Neural cell (in vitro differentiated cells): ENCODE data around the gene TXNIP. TPM values are rescaled to one million over a fixed set of nuclear protein-coding genes. Genes with fewer than 3 reads are reported as not detected.

ENCODE experiments used
- H2AFZ ChIP-seq: fragments of 200-600, 300-800 bp; sonication (generic), shearing (Covaris generic); 2 replicates; pipeline ENCODE4 v1.6.0; 2014; ENCODE audit warnings: low read depth, mild to moderate bottlenecking, antibody characterized with exemption, low read length, moderate library complexity
- H3F3A ChIP-seq: fragments of 200-600 bp; shearing (Covaris generic); 2 replicates; pipeline ENCODE4 v1.6.1; 2016; ENCODE audit warnings: mild to moderate bottlenecking, moderate library complexity, mixed read lengths, antibody characterized with exemption, low read length; ENCODE audit not compliant: insufficient read depth, poor library complexity, severe bottlenecking
- H3K27ac ChIP-seq: fragments of 200-600, 300-800 bp; sonication (generic), shearing (Covaris generic); 2 replicates; pipeline ENCODE4 v1.5.1; 2014; ENCODE audit warnings: mild to moderate bottlenecking, low read length, moderate library complexity
- H3K27me3 ChIP-seq: fragments of 300-800, 200-600 bp; sonication (generic), shearing (Covaris generic); 2 replicates; pipeline ENCODE4 v1.6.0; 2014; ENCODE audit warnings: mild to moderate bottlenecking, low read depth, low read length, moderate library complexity; ENCODE audit not compliant: insufficient read depth
- H3K36me3 ChIP-seq: fragments of 300-800, 200-600 bp; sonication (generic), shearing (Covaris generic); 2 replicates; pipeline ENCODE4 v1.5.1; 2014; ENCODE audit warnings: mild to moderate bottlenecking, antibody characterized with exemption, low read length, moderate library complexity; ENCODE audit not compliant: insufficient read depth
- H3K4me2 ChIP-seq: fragments of 300-800, 200-600 bp; sonication (generic), shearing (Covaris generic); 2 replicates; pipeline ENCODE4 v1.6.0; 2014; ENCODE audit warnings: mild to moderate bottlenecking, low read length
- H3K4me3 ChIP-seq: fragments of 300-800, 200-600 bp; sonication (generic), shearing (Covaris generic); 2 replicates; pipeline ENCODE4 v1.5.1; 2014; ENCODE audit warnings: mild to moderate bottlenecking, low read length, moderate library complexity
- H3K79me2 ChIP-seq: fragments of 200-600 bp; shearing (Covaris generic); replicated peaks from 2 replicates; pipeline ENCODE4 v1.6.0; 2014; ENCODE audit warnings: mild to moderate bottlenecking, low read length, moderate library complexity; ENCODE audit not compliant: insufficient read depth
- H3K9ac ChIP-seq: fragments of 300-800, 200-600 bp; sonication (generic), shearing (Covaris generic); 2 replicates; pipeline ENCODE4 v1.6.1; 2016; ENCODE audit warnings: mild to moderate bottlenecking, low read length, mixed read lengths
- H3K9me2 ChIP-seq: fragments of 200-600 bp; shearing (Covaris generic); 2 replicates; pipeline ENCODE4 v1.6.1; 2016; ENCODE audit warnings: mild to moderate bottlenecking, low read length, mixed read lengths; ENCODE audit not compliant: insufficient read depth
- H3K9me3 ChIP-seq: fragments of 200-600, 300-800 bp; sonication (generic), shearing (Covaris generic); 2 replicates; pipeline ENCODE4 v1.6.1; 2016; ENCODE audit warnings: mild to moderate bottlenecking, mixed run types, low read length, moderate library complexity, mixed read lengths
- H4K20me1 ChIP-seq: fragments of 200-600 bp; shearing (Covaris generic); 2 replicates; pipeline ENCODE4 v1.6.1; 2016; ENCODE audit warnings: mild to moderate bottlenecking, mixed run types; ENCODE audit not compliant: insufficient read depth
- CTCF ChIP-seq: fragments of 450-650 bp; IDR thresholded peaks from 2 replicates; pipeline ENCODE4 v1.5.1; 2014; ENCODE audit warnings: antibody characterized with exemption, mild to moderate bottlenecking, moderate library complexity; ENCODE audit not compliant: poor library complexity, severe bottlenecking
- EP300 ChIP-seq: fragments of 450-650 bp; conservative IDR thresholded peaks from 2 replicates; pipeline ENCODE4 v1.6.1; 2014; ENCODE audit warnings: antibody characterized with exemption, mild to moderate bottlenecking, moderate library complexity; ENCODE audit not compliant: poor library complexity, severe bottlenecking
- EZH2 ChIP-seq: fragments of 200-600, 300-800 bp; shearing (Covaris generic), sonication (generic); IDR thresholded peaks from 2 replicates; pipeline ENCODE4 v1.6.1; 2014; ENCODE audit warnings: antibody characterized with exemption, low read length, borderline replicate concordance, mild to moderate bottlenecking; ENCODE audit not compliant: insufficient read depth, poor library complexity, severe bottlenecking
- MXI1 ChIP-seq: fragments of 450-650 bp; conservative IDR thresholded peaks from 2 replicates; pipeline ENCODE4 v1.6.1; 2014; ENCODE audit warnings: antibody characterized with exemption, mild to moderate bottlenecking; ENCODE audit not compliant: poor library complexity, severe bottlenecking
- POLR2AphosphoS5 ChIP-seq: IDR thresholded peaks from 2 replicates; pipeline ENCODE4 v1.6.1; 2012
- RAD21 ChIP-seq: fragments of 450-650 bp; conservative IDR thresholded peaks from 2 replicates; pipeline ENCODE4 v1.6.1; 2014; ENCODE audit warnings: antibody characterized with exemption, mild to moderate bottlenecking, moderate library complexity
- REST ChIP-seq: IDR thresholded peaks from 2 replicates; pipeline ENCODE4 v1.6.1; 2012; ENCODE audit warnings: borderline replicate concordance
- SMC3 ChIP-seq: fragments of 450-650 bp; conservative IDR thresholded peaks from 2 replicates; pipeline ENCODE4 v1.6.1; 2014; ENCODE audit warnings: antibody characterized with exemption, mild to moderate bottlenecking, moderate library complexity; ENCODE audit not compliant: poor library complexity
- TAF1 ChIP-seq: IDR thresholded peaks from 2 replicates; pipeline ENCODE4 v1.6.1; 2012; ENCODE audit warnings: low read depth
- polyA plus RNA-seq: library from polyadenylated mRNA; depleted of rRNA; stranded (reverse); fragments of >200 nt; gene quantifications from 2 replicates; pipeline ENCODE4 v1.2.3, GENCODE V29; 2014

The TXNIP gene
- polyA plus RNA-seq, 1 donor from 2014 or later, result 140 TPM

- H4K20me1 ChIP-seq, result no peaks in the 10 kb centered on the region
- no peak overlapping the region for H3K27ac ChIP-seq
- H3F3A ChIP-seq, result peaks cover 9% of the 10 kb centered on the region
- H3K4me3 ChIP-seq, result peak overlapping the region; percentile 83
- no peak overlapping the region for H2AFZ ChIP-seq
- peak overlapping the region; percentile 25 for H3K9ac ChIP-seq
- no peaks in the 10 kb centered on the region for H3K9me3 ChIP-seq
- no peaks in the 10 kb centered on the region for H3K36me3 ChIP-seq
- H3K27me3 ChIP-seq, result no peaks in the 10 kb centered on the region
- H3K4me2 ChIP-seq, result no peak overlapping the region
- TF ChIP-seq SMC3 (no peak), CTCF (no peak), EZH2 (no peak), RAD21 (no peak), POLR2AphosphoS5 (no peak), TAF1 (no peak), EP300 (no peak), REST (no peak), MXI1 (no peak)
- no peaks in the 10 kb centered on the region for H3K9me2 ChIP-seq
- H3K79me2 ChIP-seq, result no peaks in the 10 kb centered on the region
These were observed 38.7 kb upstream of the TXNIP start for GRCh38 chr1:146035048-146035423.

- no peak overlapping the region for H2AFZ ChIP-seq
These were observed 36.3 kb upstream of the TXNIP start for GRCh38 chr1:146032631-146033219.

More at GRCh38 chr1:146032631-146033219, 36.3 kb upstream of the TXNIP start:
- Histone ChIP-seq H3F3A (peaks cover 8% of the 10 kb centered on the region), H3K9me3 (no peaks in the 10 kb centered on the region), H3K9ac (no peak overlapping the region), H3K4me2 (no peak overlapping the region), H3K27me3 (no peaks in the 10 kb centered on the region), H3K27ac (no peak overlapping the region), H4K20me1 (no peaks in the 10 kb centered on the region), H3K4me3 (no peak overlapping the region), H3K79me2 (no peaks in the 10 kb centered on the region), H3K36me3 (no peaks in the 10 kb centered on the region), H3K9me2 (no peaks in the 10 kb centered on the region)
- peak; percentile 30 for TF ChIP-seq RAD21
- peak; percentile 59 for TF ChIP-seq SMC3
- no peak for TF ChIP-seq REST
- TF ChIP-seq CTCF, result peak; percentile 50
- no peak for TF ChIP-seq EZH2
